Measurements from ENCODE around the gene HEY2.
A peak's percentile ranks its signal among the peaks of the same experiment; 100 is the strongest.

Gene HEY2

GRCh38 chr6:125759959-125760457 lies 10.6 kb downstream of the HEY2 start:
- TF ChIP-seq PRDM10 (tag by site-specific recombination; IDR thresholded peaks at IDR 0.05): peak; percentile 67
- no peak for TF ChIP-seq ZNF768 (tag by site-specific recombination; IDR thresholded peaks at IDR 0.05)
- Histone ChIP-seq H3K9me3 (ENCODE audit: control insufficient read depth, insufficient read depth, low read depth, low read length) (no peaks in the 10 kb centered on the region), H3K27ac (ENCODE audit: extremely low read depth, low read depth, low read length) (no peak overlapping the region), H3K4me1 (ENCODE audit: control insufficient read depth, insufficient read depth, low read length) (no peaks in the 10 kb centered on the region), H3K4me3 (ENCODE audit: low read depth, low read length) (no peak overlapping the region), H3K36me3 (ENCODE audit: control insufficient read depth in 2 of 2, insufficient read depth in 1 of 2, low read length in 2 of 2) (peaks cover 14 to 61% of the 10 kb centered on the region in 2 experiments; a peak in 2 of 3 replicates)
- POLR2A ChIA-PET: interaction anchor here (1.0 kb wide), 1 partner anchor 10 kb away, joined by 3 read pairs; the partner anchor contains the start of gene HEY2
- CTCF ChIA-PET: interaction anchor here (0.8 to 15.3 kb wide), 4 partner anchors 8 to 449 kb away, joined by 3 to 201 read pairs (median 7); partner anchors contain the start of gene HINT3

GRCh38 chr6:125764121-125764671 lies 14.8 kb downstream of the HEY2 start:
- Histone ChIP-seq H3K4me3 (ENCODE audit: low read depth, low read length) (no peak overlapping the region), H3K4me1 (ENCODE audit: control insufficient read depth, insufficient read depth, low read length) (no peaks in the 10 kb centered on the region), H3K9me3 (ENCODE audit: control insufficient read depth, insufficient read depth, low read depth, low read length) (no peaks in the 10 kb centered on the region), H3K27ac (ENCODE audit: extremely low read depth, low read depth, low read length) (no peak overlapping the region), H3K36me3 (ENCODE audit: control insufficient read depth in 2 of 2, insufficient read depth in 1 of 2, low read length in 2 of 2) (peaks cover 7 to 22% of the 10 kb centered on the region in 2 experiments; a peak in 2 of 3 replicates)
- no peak for TF ChIP-seq ZNF223 (tag by site-specific recombination; IDR thresholded peaks at IDR 0.05)
- no peak for TF ChIP-seq ZNF549 (tag by site-specific recombination; IDR thresholded peaks at IDR 0.05)
- no peak for TF ChIP-seq ZNF677 (tag by site-specific recombination; IDR thresholded peaks at IDR 0.05)
- no peak for TF ChIP-seq ZIC2 (tag by site-specific recombination; IDR thresholded peaks at IDR 0.05)
- TF ChIP-seq ZNF629 (tag by site-specific recombination; IDR thresholded peaks at IDR 0.05): 0 out of 2 replicates have a peak, but pooled peaks have one; percentile 13
- 0 out of 2 replicates have a peak, but pooled peaks have one; percentile 29 for TF ChIP-seq ATF2 (tag by site-specific recombination; IDR thresholded peaks at IDR 0.05; ENCODE audit: low read depth)
- no peak for TF ChIP-seq ZNF707 (tag by site-specific recombination; IDR thresholded peaks at IDR 0.05)
- ChIA-PET CTCF (interaction anchor here (0.5 to 15.3 kb wide), 7 partner anchors 9 to 1491 kb away, joined by 3 to 201 read pairs (median 4); no protein-coding TSS in a partner anchor), POLR2A (interaction anchor here (1.4 kb wide), 1 partner anchor 16 kb away, joined by 3 read pairs; no protein-coding TSS in a partner anchor)

GRCh38 chr6:125765944-125766343 lies 16.5 kb downstream of the HEY2 start:
- Histone ChIP-seq H3K36me3 (ENCODE audit: control insufficient read depth in 2 of 2, insufficient read depth in 1 of 2, low read length in 2 of 2) (peaks cover 0 to 5% of the 10 kb centered on the region in 2 experiments; a peak in 1 of 3 replicates), H3K9me3 (ENCODE audit: control insufficient read depth, insufficient read depth, low read depth, low read length) (no peaks in the 10 kb centered on the region), H3K4me1 (ENCODE audit: control insufficient read depth, insufficient read depth, low read length) (no peaks in the 10 kb centered on the region), H3K4me3 (ENCODE audit: low read depth, low read length) (no peak overlapping the region), H3K27ac (ENCODE audit: extremely low read depth, low read depth, low read length) (no peak overlapping the region)
- ChIA-PET CTCF (interaction anchor here (0.6 to 15.3 kb wide), 5 partner anchors 13 to 455 kb away, joined by 3 to 201 read pairs (median 3); no protein-coding TSS in a partner anchor), POLR2A (interaction anchor here (0.6 kb wide), 1 partner anchor 453 kb away, joined by 7 read pairs; no protein-coding TSS in a partner anchor)
- TF ChIP-seq ZNF571 (tag by site-specific recombination; IDR thresholded peaks at IDR 0.05) (no peak), ZNF501 (tag by site-specific recombination; IDR thresholded peaks at IDR 0.05) (no peak), OVOL3 (tag by site-specific recombination; IDR thresholded peaks at IDR 0.05) (no peak), ZNF544 (tag by site-specific recombination; IDR thresholded peaks at IDR 0.05) (no peak)

All from HEK293 (cell line).